Activated CD4-positive, CD25-positive, alpha-beta regulatory T cell treated with anti-CD3 and anti-CD28 coated beads, Interleukin-2, amount 50 U/mL, for 16 hours (primary cell): ENCODE data around the gene LDHD.

Experiments
- DNase-seq: peaks from one replicate; pipeline ENCODE4 v3.0.0-alpha.2; 2020; ENCODE audit warnings: low read depth, low spot score

Gene LDHD

GRCh38 chr16:75114946-75115825 is 1.4 kb downstream of the LDHD start:
- DNase-seq, result no peak

- no peak for DNase-seq
These were observed 2.2 kb downstream of the LDHD start for GRCh38 chr16:75114179-75114945.

- DNase-seq, result no peak
These were observed 2.9 kb downstream of the LDHD start for GRCh38 chr16:75113541-75114121.

- no peak for DNase-seq
These were observed 3.7 kb downstream of the LDHD start for GRCh38 chr16:75112734-75113491.

- DNase-seq, result no peak
These were observed 4.4 kb downstream of the LDHD start for GRCh38 chr16:75111961-75112733.

GRCh38 chr16:75111514-75111940 is 5.1 kb downstream of the LDHD start:
- no peak for DNase-seq

GRCh38 chr16:75110637-75111513 is 5.7 kb downstream of the LDHD start:
- peak; percentile 68 for DNase-seq

GRCh38 chr16:75109732-75110243 is 6.8 kb downstream of the LDHD start:
- DNase-seq, result no peak

GRCh38 chr16:75108792-75109731 is 7.5 kb downstream of the LDHD start:
- DNase-seq, result peak; percentile 42

GRCh38 chr16:75107505-75107904 is 9.1 kb downstream of the LDHD start:
- no peak for DNase-seq

- DNase-seq, result no peak
These were observed 10.0 kb downstream of the LDHD start for GRCh38 chr16:75106351-75107274.

GRCh38 chr16:75105306-75106061 is 11.1 kb downstream of the LDHD start:
- no peak for DNase-seq

- DNase-seq, result no peak
These were observed 11.7 kb downstream of the LDHD start for GRCh38 chr16:75104836-75105235.

GRCh38 chr16:75103994-75104393 is 12.6 kb downstream of the LDHD start:
- DNase-seq, result no peak

GRCh38 chr16:75102595-75102994 is 14.0 kb downstream of the LDHD start:
- DNase-seq, result no peak

GRCh38 chr16:75101635-75102034 is 14.9 kb downstream of the LDHD start:
- DNase-seq, result no peak

GRCh38 chr16:75100603-75100990 is 16.0 kb downstream of the LDHD start:
- no peak for DNase-seq
